Lower lobe of right lung (tissue), 2 donors: ENCODE results near the gene KIAA0825. TPM values are rescaled to one million over a fixed set of nuclear protein-coding genes. Genes with fewer than 3 reads are reported as not detected.

Experiments used
- ATAC-seq, 2 donors: fragments of 200-7000 bp; cut with Tn5 transposase; one replicate each; pipeline ENCODE4 v1.9.1; 2020 to 2022; ENCODE audit warnings: mild to moderate bottlenecking in 2 of 2, moderate library complexity in 2 of 2
- DNase-seq: peaks from one replicate; pipeline ENCODE4 v3.0.0-alpha.2; 2020
- H3K27ac ChIP-seq: fragments of 200-600 bp; one replicate; pipeline ENCODE4 v1.8.0; 2022
- H3K27me3 ChIP-seq: fragments of 200-600 bp; one replicate; pipeline ENCODE4 v1.8.0; 2022; ENCODE audit warnings: low read depth
- H3K36me3 ChIP-seq: fragments of 200-600 bp; one replicate; pipeline ENCODE4 v1.8.0; 2022; ENCODE audit warnings: mild to moderate bottlenecking
- H3K4me1 ChIP-seq: fragments of 200-600 bp; one replicate; pipeline ENCODE4 v1.8.0; 2022
- H3K4me3 ChIP-seq: fragments of 200-600 bp; one replicate; pipeline ENCODE4 v1.8.0; 2022; ENCODE audit warnings: mild to moderate bottlenecking
- H3K9me3 ChIP-seq: fragments of 200-600 bp; one replicate; pipeline ENCODE4 v1.8.0; 2022
- CTCF ChIP-seq: fragments of 200-600 bp; IDR thresholded peaks from one replicate; pipeline ENCODE4 v1.8.0; 2022; ENCODE audit warnings: antibody characterized with exemption, mild to moderate bottlenecking
- intact Hi-C: fragments of 100-400 bp; cut with DNase I; formaldehyde crosslinking; loops from one replicate; pipeline ENCODE4 v1.11.0; 2022
- total RNA-seq: library from RNA; stranded (reverse); fragmentation: NEBNext Ultra II Directional; extraction: Animal tissue kit (Norgen Biotek cat#: 25700); gene quantifications from one replicate; pipeline ENCODE4 v1.2.1, GENCODE V29; 2021
- donor health status: DM: no; HTN: yes; CAD: no; lungs with severe emphysema.

The KIAA0825 gene
- total RNA-seq, 1 donor from 2014 or later: 5.5 TPM

GRCh38 chr5:94316916-94317838 lies 301.2 kb downstream of the KIAA0825 start:
- Histone ChIP-seq H3K27me3 (no peaks in the 10 kb centered on the region), H3K27ac (no peak overlapping the region), H3K9me3 (no peaks in the 10 kb centered on the region), H3K4me1 (no peaks in the 10 kb centered on the region), H3K4me3 (no peak overlapping the region), H3K36me3 (no peaks in the 10 kb centered on the region)
- DNase-seq (no peak), ATAC-seq (no peak)
- intact Hi-C loops: no loop called here
- no peak for TF ChIP-seq CTCF

GRCh38 chr5:94314460-94315131 lies 303.8 kb downstream of the KIAA0825 start:
- ATAC-seq (no peak), DNase-seq (no peak)
- no peak for TF ChIP-seq CTCF
- H3K4me1 ChIP-seq: no peaks in the 10 kb centered on the region
- H3K27me3 ChIP-seq: no peaks in the 10 kb centered on the region
- no peak overlapping the region for H3K4me3 ChIP-seq
- intact Hi-C loops: no loop called here
- no peak overlapping the region for H3K27ac ChIP-seq
- H3K9me3 ChIP-seq: no peaks in the 10 kb centered on the region
- no peaks in the 10 kb centered on the region for H3K36me3 ChIP-seq

- intact Hi-C loops: no loop called here
- Histone ChIP-seq H3K36me3 (no peaks in the 10 kb centered on the region), H3K27ac (no peak overlapping the region), H3K4me1 (no peaks in the 10 kb centered on the region), H3K4me3 (no peak overlapping the region), H3K27me3 (no peaks in the 10 kb centered on the region), H3K9me3 (no peaks in the 10 kb centered on the region)
- DNase-seq: no peak
- no peak for TF ChIP-seq CTCF
- no peak for ATAC-seq
Observed at GRCh38 chr5:94313696-94314095, 304.7 kb downstream of the KIAA0825 start.

- intact Hi-C loops: no loop called here
Observed at GRCh38 chr5:94313188-94313587, 305.2 kb downstream of the KIAA0825 start.

GRCh38 chr5:94312298-94312697 lies 306.1 kb downstream of the KIAA0825 start:
- Histone ChIP-seq H3K27me3 (no peaks in the 10 kb centered on the region), H3K4me3 (no peak overlapping the region), H3K4me1 (no peaks in the 10 kb centered on the region), H3K36me3 (no peaks in the 10 kb centered on the region), H3K27ac (no peak overlapping the region), H3K9me3 (no peaks in the 10 kb centered on the region)
- ATAC-seq: no peak
- no peak for DNase-seq
- TF ChIP-seq CTCF: no peak
- intact Hi-C loops: no loop called here

More at GRCh38 chr5:94313188-94313587, 305.2 kb downstream of the KIAA0825 start:
- Histone ChIP-seq H3K4me3 (no peak overlapping the region), H3K27ac (no peak overlapping the region), H3K4me1 (no peaks in the 10 kb centered on the region), H3K27me3 (no peaks in the 10 kb centered on the region), H3K9me3 (no peaks in the 10 kb centered on the region), H3K36me3 (no peaks in the 10 kb centered on the region)
- no peak for DNase-seq
- ATAC-seq: no peak
- TF ChIP-seq CTCF: no peak
